Measurements from ENCODE around the gene INSYN1.
"Not testable (repeated sequence)": the region's sequence is repeated elsewhere in the genome, so short reads cannot be mapped to it uniquely, and the experiment has no call there.

The INSYN1 gene

GRCh38 chr15:73753250-73754130, at the start of gene INSYN1:
Gene INSYN1 (minus strand): TSS chr15:73753351. CDS start chr15:73751130, 2,221 bp downstream.
- DNase-seq: peak; percentile 5

- no peak for DNase-seq
Measured at GRCh38 chr15:73802431-73803041, 49.4 kb upstream of the INSYN1 start.

GRCh38 chr15:73800662-73801345, 47.7 kb upstream of the INSYN1 start:
- DNase-seq: no peak

- DNase-seq: no peak
Measured at GRCh38 chr15:73799466-73799865, 46.3 kb upstream of the INSYN1 start.

- no peak for DNase-seq
Measured at GRCh38 chr15:73797366-73798158, 44.4 kb upstream of the INSYN1 start.

- no peak for DNase-seq
Measured at GRCh38 chr15:73796331-73796831, 43.2 kb upstream of the INSYN1 start.

- DNase-seq: no peak
Measured at GRCh38 chr15:73794443-73795133, 41.4 kb upstream of the INSYN1 start.

GRCh38 chr15:73792899-73793541, 39.9 kb upstream of the INSYN1 start:
- not testable (repeated sequence) for DNase-seq

- no peak for DNase-seq
Measured at GRCh38 chr15:73792415-73792814, 39.3 kb upstream of the INSYN1 start.

- DNase-seq: no peak
Measured at GRCh38 chr15:73789521-73790240, 36.5 kb upstream of the INSYN1 start.

GRCh38 chr15:73787621-73788020, 34.5 kb upstream of the INSYN1 start:
- no peak for DNase-seq

GRCh38 chr15:73786538-73786937, 33.4 kb upstream of the INSYN1 start:
- no peak for DNase-seq

- not testable (repeated sequence) for DNase-seq
Measured at GRCh38 chr15:73785256-73786014, 32.3 kb upstream of the INSYN1 start.

- no peak for DNase-seq
Measured at GRCh38 chr15:73784291-73784690, 31.1 kb upstream of the INSYN1 start.

GRCh38 chr15:73782344-73782959, 29.3 kb upstream of the INSYN1 start:
- DNase-seq: no peak

- DNase-seq: peak; percentile 31
Measured at GRCh38 chr15:73781038-73781925, 28.1 kb upstream of the INSYN1 start.

GRCh38 chr15:73779974-73780373, 26.8 kb upstream of the INSYN1 start:
- no peak for DNase-seq

GRCh38 chr15:73777741-73778140, 24.6 kb upstream of the INSYN1 start:
- no peak for DNase-seq
